HG02852 (cell line): Measurements from ENCODE around the gene CRTAC1.

Experiments used
- ATAC-seq: cut with Tn5 transposase; IDR thresholded peaks from one replicate; pipeline ENCODE4 v1.9.1; 2021; ENCODE audit warnings: mild to moderate bottlenecking, moderate library complexity; ENCODE audit not compliant: unreplicated experiment

The CRTAC1 gene

GRCh38 chr10:97876402-97876801 is 154.0 kb downstream of the CRTAC1 start:
- no peak for ATAC-seq

GRCh38 chr10:97875391-97875790 is 155.0 kb downstream of the CRTAC1 start:
- ATAC-seq, result no peak

- no peak for ATAC-seq
Observed at GRCh38 chr10:97874332-97874731, 156.1 kb downstream of the CRTAC1 start.

GRCh38 chr10:97873569-97873968 is 156.9 kb downstream of the CRTAC1 start:
- ATAC-seq, result no peak

GRCh38 chr10:97870990-97871389 is 159.4 kb downstream of the CRTAC1 start:
- ATAC-seq, result no peak

- ATAC-seq, result peak; percentile 78
Observed at GRCh38 chr10:97869091-97870042, 161.1 kb downstream of the CRTAC1 start.

GRCh38 chr10:97868134-97868685 is 162.2 kb downstream of the CRTAC1 start:
- no peak for ATAC-seq

- no peak for ATAC-seq
Observed at GRCh38 chr10:97867220-97867800, 163.1 kb downstream of the CRTAC1 start.

GRCh38 chr10:97866524-97867219 is 163.7 kb downstream of the CRTAC1 start:
- ATAC-seq, result no peak

- ATAC-seq, result no peak
Observed at GRCh38 chr10:97865488-97865887, 164.9 kb downstream of the CRTAC1 start.

- ATAC-seq, result no peak
Observed at GRCh38 chr10:97863808-97864207, 166.6 kb downstream of the CRTAC1 start.

GRCh38 chr10:97861924-97862323 is 168.5 kb downstream of the CRTAC1 start:
- ATAC-seq, result no peak

- ATAC-seq, result no peak
Observed at GRCh38 chr10:97861097-97861750, 169.2 kb downstream of the CRTAC1 start.

GRCh38 chr10:97858001-97858439 is 172.4 kb downstream of the CRTAC1 start:
- no peak for ATAC-seq

- no peak for ATAC-seq
Observed at GRCh38 chr10:97854743-97855142, 175.7 kb downstream of the CRTAC1 start.

- ATAC-seq, result no peak
Observed at GRCh38 chr10:97852840-97853405, 177.5 kb downstream of the CRTAC1 start.

GRCh38 chr10:97852277-97852676 is 178.1 kb downstream of the CRTAC1 start:
- no peak for ATAC-seq

- no peak for ATAC-seq
Observed at GRCh38 chr10:97851341-97852001, 178.9 kb downstream of the CRTAC1 start.

GRCh38 chr10:97850446-97850845 is 180.0 kb downstream of the CRTAC1 start:
- ATAC-seq, result no peak
